ENCODE results near the gene GOLIM4.
"Not testable (repeated sequence)": the region's sequence is repeated elsewhere in the genome, so short reads cannot be mapped to it uniquely, and the experiment has no call there.

The GOLIM4 gene, protein sequence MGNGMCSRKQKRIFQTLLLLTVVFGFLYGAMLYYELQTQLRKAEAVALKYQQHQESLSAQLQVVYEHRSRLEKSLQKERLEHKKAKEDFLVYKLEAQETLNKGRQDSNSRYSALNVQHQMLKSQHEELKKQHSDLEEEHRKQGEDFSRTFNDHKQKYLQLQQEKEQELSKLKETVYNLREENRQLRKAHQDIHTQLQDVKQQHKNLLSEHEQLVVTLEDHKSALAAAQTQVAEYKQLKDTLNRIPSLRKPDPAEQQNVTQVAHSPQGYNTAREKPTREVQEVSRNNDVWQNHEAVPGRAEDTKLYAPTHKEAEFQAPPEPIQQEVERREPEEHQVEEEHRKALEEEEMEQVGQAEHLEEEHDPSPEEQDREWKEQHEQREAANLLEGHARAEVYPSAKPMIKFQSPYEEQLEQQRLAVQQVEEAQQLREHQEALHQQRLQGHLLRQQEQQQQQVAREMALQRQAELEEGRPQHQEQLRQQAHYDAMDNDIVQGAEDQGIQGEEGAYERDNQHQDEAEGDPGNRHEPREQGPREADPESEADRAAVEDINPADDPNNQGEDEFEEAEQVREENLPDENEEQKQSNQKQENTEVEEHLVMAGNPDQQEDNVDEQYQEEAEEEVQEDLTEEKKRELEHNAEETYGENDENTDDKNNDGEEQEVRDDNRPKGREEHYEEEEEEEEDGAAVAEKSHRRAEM

DNA sequence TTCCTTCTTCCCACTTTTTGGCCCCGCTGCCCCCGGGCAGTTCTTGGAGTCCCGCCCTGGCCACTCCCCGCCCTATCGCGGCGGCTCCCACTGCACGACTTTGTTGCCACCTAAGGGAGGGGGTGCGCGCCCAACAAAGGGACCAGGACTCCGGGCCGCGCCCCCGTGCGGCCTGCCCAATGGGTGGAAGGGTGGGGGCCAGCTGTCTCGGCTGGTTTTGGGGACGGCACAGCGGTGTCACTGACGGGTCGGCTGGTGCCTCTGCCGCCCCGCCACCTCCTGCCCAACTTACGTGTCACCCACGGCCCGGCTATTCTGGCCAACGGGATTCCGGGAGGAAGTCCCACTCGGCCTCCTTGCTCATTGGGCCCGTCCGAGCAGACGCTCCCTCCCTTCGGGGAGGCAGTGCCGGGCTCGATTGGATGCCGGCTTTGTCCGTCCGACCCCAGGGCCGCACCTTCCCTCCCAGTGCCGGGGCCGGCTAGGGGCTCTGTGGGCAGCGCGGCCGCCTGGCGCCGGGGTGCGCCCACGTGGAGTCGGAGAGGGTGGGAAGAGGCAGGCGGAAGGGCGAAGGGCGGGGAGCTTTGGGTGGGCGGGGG, at the start of gene GOLIM4:
Gene GOLIM4 (minus strand): TSS at position 314 of the 599 bp plus-strand sequence. CDS start 639 bp downstream, outside the sequence.
- peak; percentile 98 for DNase-seq

DNA sequence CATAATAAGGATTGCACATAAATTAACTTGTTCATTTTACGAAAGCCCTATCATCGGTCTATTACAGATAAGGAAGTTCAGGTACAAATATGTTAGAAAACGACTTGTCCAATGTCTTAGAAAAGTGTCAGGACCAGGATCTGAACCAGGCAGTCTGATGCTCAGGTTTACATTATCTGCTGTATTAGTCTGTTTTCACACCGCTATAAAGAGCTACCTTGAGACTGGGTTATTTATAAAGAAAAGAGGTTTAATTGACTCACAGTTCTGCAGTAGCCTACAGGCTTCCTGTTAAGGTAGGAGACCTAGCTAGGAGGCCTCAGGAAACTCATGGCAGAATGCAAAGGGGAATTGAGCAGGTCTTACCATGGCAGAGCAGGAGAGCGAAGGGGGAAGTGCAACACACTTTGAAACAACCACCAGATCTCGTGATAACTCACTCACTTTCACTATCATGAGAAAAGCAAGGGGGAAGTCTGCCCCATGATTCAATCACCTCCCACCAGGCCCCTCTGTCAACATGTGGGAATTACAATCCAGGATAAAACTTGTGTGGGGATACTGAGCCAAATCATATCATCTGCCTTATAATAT, 45.8 kb upstream of the GOLIM4 start:
- DNase-seq = peak; percentile 57

DNA sequence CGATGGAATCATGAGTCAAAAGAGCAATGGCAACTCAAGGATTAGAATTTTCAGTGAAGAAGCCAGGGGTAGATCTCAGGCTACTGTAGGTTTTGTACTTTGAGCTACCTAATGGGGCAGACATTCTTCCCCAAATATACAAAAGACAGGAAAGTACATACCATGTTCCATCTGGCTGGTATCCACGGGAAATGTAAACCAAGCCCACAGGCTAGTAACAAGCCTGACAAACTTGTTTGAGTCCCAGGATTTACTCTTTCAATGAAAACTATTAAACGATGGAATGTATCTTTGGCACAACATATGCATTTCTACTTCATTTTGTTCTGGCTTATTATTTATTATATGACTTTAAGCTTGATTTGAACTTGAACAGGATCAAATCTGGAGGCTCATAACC, 44.2 kb upstream of the GOLIM4 start:
- no peak for DNase-seq

DNA sequence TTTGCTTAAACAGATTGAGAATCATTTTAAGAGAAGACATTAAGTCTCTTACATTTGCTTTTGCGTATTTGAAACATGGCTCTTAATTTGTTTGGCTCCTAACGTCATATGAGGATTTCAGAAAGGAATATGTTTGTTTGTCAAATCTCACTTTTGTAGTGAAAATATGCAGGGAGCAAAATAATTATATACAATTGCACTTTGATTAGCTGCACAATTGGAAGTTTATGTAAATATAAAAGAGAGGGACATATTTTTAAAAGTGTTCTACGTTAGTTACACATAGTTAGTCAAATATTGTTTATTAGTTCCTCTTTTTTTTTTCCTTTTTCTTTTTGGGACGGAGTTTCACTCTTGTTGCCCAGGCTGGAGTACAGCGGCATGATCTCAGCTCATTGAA, 42.7 kb upstream of the GOLIM4 start:
- no peak for DNase-seq

DNA sequence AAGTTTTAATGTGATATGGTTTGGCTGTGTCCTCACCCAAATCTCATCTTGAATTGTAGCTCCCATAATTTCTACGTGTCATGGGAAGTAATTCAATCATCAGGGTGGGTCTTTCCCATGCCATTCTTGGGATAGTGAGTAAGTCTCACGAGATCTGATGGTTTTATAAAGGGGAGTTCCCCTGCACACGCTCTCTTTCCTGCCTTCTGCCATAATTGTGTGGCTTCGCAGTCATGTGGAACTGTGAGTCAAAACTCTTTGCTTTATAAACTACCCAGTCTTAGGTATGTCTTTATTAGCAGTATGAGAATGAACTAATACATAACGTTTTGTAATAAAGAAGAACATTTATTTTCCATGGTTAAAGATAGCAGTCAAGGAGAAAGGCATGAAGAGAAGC, 39.2 kb upstream of the GOLIM4 start:
- no peak for DNase-seq

DNA sequence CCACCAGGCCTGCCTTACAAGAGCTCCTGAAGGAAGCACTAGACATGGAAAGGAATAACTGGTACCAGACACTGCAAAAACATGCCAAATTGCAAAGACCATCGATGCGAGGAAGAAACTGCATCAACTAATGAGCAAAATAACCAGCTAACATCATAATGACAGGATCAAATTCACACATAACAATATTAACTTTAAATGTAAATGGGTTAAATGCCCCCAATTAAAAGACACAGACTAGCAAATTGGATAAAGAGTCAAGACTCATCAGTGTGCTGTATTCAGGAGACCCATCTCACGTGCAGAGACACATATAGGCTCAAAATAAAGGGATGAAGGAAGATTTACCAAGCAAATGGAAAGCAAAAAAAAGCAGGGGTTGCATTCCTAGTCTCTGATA, 34.5 kb upstream of the GOLIM4 start:
- DNase-seq = not testable (repeated sequence)

DNA sequence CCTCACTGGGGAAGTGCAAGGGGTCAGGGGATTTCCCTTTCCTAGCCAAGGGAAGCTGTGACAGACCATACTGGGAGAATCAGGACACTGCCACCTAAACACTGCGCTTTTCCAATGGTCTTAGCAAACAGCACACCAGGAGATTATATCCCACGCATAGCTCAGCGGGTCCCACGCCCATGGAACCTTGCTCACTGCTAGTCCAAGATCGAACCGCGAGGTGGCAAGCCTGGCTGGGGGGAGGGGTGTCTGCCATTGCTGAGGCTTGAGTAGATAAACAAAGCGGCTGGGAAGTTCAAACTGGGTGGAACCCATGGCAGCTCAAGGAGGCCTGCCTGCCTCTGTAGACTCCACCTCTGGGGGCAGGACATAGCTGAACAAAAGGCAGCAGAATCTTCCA, 32.7 kb upstream of the GOLIM4 start:
- not testable (repeated sequence) for DNase-seq

DNA sequence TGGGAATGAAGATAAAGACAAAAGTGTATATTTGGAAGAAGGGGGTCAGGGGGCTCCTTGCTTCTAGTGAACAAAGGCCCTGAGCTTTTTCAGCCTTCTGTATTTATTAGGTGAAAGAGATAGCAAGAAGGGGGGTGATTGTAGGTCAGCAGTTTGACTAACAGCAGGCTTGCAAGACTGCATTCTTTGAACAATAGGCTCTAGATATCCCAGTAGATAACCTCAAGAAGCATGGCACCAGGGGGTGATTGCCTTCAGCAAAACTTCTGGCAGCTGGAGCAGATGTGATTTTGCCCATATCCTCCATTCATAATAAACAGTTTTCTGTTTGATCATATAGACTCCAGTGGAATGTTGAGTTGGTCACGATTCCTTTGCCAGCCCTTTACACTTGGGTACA, 31.7 kb upstream of the GOLIM4 start:
- no peak for DNase-seq

DNA sequence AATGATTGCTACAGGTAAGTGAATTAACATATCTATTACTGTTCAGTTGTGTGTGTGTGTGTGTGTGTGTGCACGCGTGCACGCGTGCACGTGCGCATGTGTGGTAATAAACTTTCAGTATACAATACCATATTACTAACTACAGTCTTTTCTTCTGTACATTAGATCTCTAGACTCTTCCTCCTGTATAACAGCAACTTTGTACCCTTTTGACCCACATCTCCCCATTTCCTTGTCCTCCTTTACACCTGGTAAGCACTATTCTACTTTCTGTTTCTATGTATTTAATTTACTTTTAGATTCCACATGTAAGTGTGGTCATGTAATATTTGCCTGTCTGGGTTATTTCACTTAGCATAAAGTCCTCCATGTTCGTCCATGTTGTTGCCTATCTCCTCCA, 29.1 kb upstream of the GOLIM4 start:
- no peak for DNase-seq

DNA sequence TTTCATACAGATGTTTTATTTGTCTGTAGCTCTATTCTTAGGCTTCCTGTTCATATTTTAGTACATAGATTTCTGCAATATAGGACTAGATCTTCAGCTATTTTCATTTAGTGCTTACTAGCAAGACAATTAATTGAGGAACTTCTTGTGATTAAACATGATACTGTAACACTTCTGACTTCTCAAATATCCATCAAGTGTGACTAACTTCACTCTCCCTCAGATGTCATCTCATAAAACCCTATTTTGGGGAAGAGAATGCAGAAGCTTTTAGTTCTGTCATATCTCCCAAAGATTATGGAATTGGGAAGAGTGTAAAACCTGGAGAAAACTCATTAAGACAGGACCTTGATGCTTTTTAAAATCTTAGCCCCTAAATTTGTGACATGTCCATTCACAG, 28.6 kb upstream of the GOLIM4 start:
- DNase-seq = no peak

DNA sequence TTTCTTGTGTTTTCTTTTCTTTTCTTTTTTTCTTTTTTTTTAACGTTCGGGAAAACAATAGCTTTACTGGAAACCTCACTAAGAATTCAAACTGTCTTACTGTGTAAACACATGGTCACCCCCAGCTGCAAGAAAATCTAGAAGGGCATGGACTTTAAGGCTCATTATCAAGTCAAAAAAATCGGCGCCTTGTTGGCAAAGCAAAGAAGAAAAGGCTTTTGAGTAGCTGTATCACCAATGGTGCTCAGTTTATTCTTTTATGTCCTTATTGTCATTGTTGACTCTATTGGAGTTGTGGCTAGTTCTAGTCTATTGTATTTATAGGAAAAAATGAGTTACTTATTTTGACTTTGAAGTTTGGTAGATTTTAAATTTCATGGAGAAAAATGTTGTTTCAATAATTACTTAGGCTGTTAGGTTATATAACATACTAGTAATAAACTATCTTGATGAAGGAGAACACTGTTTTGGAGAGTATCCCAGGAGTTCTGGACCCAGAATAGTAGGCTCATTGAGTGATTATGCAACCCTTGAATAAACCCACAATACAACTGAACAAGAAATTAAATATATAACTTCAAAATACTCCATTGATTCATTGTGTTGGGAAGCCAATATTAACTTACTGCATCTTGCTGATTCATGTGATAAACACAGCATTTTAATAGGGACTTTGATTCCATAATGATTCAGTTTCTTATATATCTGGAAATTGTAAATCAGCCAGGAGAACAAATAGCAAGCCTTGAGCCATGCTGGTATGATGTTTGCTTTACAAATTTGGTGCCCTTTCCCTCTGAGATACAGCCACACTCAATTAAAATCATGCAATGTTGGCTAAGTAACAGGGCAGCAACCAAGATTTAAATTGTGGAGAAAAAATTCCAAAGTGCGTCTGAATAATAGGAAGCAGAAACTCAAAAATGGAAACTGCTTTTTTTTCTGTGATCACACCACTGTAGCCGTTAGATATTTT, 27.8 kb upstream of the GOLIM4 start:
- DNase-seq = no peak

DNA sequence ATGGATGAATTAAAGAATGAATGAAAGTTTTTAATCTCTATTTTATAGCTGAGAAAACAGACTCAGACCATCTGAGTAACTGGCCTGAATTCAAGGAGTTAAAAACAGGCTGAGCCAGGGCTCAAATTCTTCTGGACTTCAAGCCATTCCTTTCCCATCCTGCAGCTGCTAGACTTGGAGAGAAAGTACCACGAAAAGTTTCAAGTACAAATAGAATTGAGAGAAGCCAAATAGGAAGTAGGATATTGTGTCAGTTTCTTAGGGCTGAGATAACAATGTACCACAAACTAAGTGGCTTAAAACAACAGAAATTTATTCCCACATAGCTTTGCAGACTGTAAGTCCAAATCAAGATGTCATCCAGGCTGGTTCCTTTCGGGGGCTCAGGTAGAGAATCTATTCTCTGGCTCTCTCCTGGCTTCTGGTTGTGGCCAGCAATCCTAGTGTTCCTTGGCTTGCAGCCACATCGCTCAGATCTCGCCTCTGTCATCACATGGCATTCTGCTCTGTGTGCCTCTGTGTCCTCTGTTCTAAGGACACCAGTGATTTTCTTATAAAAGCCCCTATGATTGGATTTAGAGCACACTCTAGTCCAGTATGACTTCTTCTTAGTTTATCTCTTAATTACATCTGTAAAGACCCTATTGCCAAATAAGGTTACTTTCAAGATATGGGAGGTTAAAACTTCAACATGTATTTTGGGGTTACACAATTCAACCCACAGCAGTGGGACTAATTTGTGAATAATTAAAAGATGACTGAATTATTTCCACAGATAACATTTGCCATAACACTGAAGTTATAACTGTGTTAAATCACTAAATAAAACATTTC, 25.7 kb upstream of the GOLIM4 start:
- peak; percentile 57 for DNase-seq

DNA sequence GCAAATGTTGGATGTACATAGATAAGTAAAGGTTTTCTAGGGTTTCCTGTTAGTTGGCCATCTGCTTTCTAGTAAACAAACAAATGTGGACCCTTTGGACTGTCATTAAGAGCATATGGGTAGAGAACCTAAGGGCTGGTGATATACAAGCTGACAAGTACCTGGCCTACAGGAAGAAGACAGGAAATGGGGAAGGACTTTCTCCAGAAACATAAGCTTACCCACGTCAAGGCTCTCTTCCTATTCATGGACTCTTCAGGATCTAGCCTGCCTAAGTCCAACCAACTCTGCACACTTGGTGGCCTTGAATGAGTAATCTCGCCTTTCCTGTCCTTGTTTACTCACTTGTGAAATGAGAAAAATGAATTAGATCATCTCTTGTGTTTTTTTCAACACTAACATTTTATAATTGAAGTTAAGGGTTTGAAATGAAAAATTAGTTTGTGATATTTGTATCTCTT, 22.2 kb upstream of the GOLIM4 start:
- DNase-seq = peak; percentile 34

DNA sequence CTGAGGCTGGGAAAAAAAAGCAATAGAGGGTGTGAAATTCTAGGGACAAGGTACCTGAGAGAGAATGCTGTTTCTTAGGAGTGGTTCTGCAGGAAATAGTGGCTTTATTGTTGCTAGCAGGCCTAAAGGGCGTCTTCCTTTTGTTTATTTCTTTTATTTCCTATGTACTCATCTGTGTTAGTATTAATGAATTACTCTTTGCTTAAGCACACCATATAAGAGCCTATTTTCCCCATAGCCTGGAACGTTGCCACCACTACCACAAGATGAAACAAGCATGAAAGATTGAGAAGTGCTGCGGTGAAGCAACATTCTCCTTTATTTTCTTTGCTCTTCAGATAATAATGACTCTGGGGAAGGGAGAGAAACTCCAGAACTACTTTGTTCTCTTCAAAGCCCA, 21.3 kb upstream of the GOLIM4 start:
- peak; percentile 59 for DNase-seq

DNA sequence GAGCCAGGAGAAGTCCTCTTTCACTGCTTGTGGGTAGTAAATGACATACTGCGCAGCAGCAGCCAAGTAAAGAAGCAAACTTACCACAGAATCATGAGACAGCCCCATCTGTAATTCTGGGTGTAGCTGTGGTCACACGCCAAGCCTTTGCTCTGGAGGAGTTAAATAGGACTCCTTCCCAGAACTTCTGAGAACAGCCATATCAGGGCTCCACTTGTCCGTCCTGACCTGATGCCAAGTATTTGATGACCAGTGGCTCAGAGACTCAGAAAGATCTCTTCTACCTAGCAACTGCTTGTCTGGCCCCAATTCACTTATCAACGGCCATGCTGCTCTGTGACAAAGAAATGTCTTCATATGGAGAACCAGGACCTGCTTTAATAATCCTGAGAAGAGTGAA, 20.6 kb upstream of the GOLIM4 start:
- peak; percentile 99 for DNase-seq

DNA sequence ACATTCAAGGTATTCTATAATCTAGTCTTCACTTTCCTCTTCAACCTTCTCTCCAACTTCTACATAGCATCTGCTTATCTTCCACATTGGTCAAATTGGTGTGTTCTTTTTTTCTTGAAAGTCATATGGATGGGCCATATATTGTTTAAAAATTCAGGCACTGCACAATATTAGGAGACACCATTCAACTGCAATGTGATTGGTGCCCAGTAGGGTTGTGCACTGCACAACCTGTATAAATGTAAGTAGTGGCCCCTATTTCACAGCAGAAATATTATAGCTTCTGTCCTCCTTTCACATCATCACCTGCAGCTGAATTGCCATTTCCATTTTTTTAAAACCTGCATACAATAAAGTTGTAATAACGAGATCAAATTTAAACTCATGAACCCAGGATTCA, 18.1 kb upstream of the GOLIM4 start:
- no peak for DNase-seq

DNA sequence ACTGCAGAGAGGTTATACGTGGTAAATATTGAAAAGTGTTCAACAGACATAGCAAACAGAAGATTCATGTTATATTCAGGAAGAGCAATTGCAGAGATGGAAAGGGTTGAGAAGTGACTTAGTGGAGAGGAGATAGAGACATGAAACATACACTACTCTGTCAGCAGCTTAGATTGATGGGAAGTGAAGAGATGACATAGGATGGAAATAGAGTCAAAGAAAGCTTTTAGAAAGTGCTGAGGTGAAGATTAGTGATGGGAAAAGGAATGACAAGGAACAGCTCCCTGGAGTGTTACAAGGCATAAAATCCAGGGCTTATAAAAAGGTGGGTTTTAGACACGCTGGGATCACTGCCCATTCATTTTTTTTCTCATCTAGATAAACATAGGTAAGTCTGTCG, 17.2 kb upstream of the GOLIM4 start:
- DNase-seq = no peak

DNA sequence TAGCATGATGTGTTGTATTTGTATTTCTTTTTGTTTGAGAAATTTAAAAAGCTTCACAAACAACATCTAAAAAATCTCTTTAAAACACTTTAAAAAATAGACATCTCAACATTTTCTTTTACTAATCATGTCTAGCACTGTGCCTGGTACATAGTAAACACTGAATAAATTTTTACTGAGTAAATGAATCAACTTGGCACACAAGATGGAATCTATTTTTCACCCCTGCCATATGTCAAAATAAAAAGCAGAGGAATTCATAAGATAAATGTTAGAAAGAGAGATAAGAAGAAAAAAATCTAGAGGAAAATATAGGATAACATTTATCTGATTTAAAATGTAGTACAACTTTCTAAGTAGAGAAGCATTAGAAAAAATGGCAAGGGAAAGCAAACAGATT, 8.6 kb upstream of the GOLIM4 start:
- DNase-seq = no peak

DNA sequence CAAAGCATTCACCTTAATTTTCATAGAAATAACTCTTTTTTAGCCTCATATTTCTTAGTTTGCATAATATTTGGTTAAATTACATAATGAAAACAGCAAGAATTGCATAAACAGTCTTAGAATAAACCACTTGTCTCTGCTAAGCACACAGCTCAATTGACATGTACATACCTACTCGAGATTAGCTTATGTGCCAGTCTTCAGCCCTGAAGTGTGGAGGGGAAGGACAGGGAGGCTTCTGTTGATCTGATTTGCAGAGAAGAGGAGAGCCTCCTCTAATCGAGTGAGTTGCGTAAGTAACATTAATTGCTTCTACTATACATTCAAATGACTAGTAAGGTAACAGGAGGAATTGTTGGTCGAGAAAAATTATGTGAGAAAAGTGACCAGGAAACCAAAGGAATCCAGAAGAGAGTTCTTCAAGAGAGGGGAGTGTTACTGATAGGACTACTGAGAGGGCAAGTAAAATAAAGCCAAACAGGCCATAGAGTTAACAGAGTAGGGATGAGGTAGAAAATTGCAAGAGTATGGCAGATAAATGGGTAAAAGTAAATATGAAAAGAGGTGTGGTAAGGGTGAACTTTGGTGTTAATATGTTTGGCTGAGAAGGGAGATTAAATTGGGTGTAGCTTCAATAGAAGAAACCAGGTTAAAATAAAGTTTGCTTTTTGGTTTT, 7.1 kb upstream of the GOLIM4 start:
- DNase-seq = no peak

DNA sequence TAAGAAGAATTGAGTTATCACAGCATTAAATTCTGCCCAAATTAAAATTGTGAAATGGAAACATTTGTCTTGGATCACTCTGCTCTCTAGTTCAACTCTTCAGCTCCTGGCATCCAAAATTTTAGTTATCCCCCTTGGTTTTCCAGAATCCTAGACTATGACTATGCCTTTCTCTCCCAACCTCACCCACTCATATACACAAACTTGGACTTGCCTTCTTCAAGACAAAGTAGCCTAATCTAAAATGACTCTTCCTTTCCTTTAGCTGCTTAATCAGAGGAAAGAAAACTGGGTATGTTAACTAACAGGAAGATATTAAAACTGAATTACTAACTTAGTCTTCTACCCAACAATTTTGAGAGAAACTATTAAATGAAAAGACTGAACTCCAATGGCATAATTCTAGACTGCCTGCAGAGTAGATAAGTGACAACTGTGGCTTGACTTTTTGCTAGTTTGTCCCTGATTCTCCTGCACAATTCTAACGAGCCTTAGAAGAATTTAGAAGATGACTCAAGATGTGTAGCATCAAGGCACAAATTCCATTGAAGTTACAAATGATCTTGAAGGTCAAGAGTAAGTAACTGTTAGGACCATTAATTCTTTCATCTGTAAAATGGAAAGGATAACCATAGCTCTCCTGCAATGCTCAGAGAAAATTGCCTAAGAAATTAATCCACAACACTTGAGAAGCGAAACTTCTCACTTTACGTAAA, 5.2 kb upstream of the GOLIM4 start:
- no peak for DNase-seq

Measured in hematopoietic multipotent progenitor cell treated with erythropoietin and hydrocortisone succinate and interleukin-3 and kit ligand, for 6 days (in vitro differentiated cells).